ENCODE data around the gene DRAM1.

DRAM1 gene

GRCh38 chr12:101948365-101948764 lies 71.0 kb downstream of the DRAM1 start:
- Histone ChIP-seq H3K4me1 (ENCODE audit: insufficient read depth, low read length) (no peaks in the 10 kb centered on the region), H3K4me3 (ENCODE audit: low read depth in 1 of 2, low read length in 2 of 2) (no peak overlapping the region), H3K36me3 (ENCODE audit: insufficient read depth, low read length) (no peaks in the 10 kb centered on the region), H3K27ac (ENCODE audit: low read depth, low read length) (no peak overlapping the region), H3K27me3 (ENCODE audit: control insufficient read depth in 1 of 2, insufficient read depth in 2 of 2, low read length in 2 of 2) (no peaks in the 10 kb centered on the region), H3K9me3 (ENCODE audit: low read length) (no peaks in the 10 kb centered on the region), H3K9ac (ENCODE audit: low read length) (no peak overlapping the region)

DNA sequence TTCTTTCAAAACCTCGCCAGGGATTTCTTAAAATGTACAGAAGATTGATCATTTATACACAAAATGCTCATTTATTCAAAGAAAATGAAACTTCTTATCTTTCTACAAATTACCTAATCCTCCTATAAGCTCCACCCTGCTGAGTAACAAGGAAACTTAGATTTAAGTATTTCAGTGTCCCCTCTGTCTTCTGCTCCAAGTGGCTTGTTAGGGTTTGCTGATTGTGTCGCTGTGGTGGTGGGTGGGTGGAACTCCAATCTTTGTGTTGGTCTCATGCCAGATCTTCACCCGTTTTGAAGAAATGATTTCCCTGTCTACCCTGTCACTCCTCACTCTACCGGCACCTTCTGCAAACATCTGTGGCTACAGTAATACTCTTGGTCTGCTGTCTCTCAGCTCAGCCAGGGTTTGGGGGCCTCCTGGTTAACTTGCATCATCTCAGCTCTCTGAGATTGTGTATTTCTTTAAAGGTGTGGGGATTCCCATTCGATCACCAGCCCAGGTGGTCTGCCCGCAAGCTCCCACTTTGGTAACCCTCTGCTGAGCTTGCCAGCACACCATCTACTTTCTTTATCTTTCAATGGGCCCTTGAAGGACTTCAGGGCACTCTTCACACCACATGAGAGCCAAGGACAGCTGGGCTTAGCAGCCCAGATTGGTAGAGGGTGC lies 73.8 kb downstream of the DRAM1 start:
- H3K4me1 ChIP-seq (ENCODE audit: insufficient read depth, low read length), result no peaks in the 10 kb centered on the region
- no peak overlapping the region for H3K4me3 ChIP-seq (ENCODE audit: low read depth in 1 of 2, low read length in 2 of 2)
- H3K9ac ChIP-seq (ENCODE audit: low read length), result no peak overlapping the region
- H3K27ac ChIP-seq (ENCODE audit: low read depth, low read length), result no peak overlapping the region
- H3K27me3 ChIP-seq (ENCODE audit: control insufficient read depth in 1 of 2, insufficient read depth in 2 of 2, low read length in 2 of 2), result no peaks in the 10 kb centered on the region
- no peaks in the 10 kb centered on the region for H3K9me3 ChIP-seq (ENCODE audit: low read length)
- no peaks in the 10 kb centered on the region for H3K36me3 ChIP-seq (ENCODE audit: insufficient read depth, low read length)

DNA sequence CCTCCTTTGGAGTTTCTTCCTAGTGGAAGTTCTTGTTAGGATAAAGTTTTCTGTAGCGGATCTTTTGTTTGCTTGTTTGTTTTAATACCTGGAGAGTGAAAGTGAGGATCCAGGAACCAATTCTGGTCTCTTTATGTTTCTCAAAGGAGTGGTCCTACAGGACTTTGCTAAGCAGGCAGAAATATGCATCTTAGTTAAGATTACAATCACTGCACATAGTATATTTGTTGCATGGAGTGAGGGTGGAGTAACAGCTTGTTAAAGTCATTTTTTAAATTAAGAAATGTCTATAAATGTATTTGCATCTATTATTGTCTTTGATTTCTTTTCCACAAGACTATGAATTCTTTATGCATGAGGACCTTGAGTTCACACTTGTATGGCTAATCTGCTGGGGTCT lies 76.7 kb downstream of the DRAM1 start:
- no peak overlapping the region for H3K27ac ChIP-seq (ENCODE audit: low read depth, low read length)
- H3K9me3 ChIP-seq (ENCODE audit: low read length), result no peaks in the 10 kb centered on the region
- no peaks in the 10 kb centered on the region for H3K27me3 ChIP-seq (ENCODE audit: control insufficient read depth in 1 of 2, insufficient read depth in 2 of 2, low read length in 2 of 2)
- no peak overlapping the region for H3K4me3 ChIP-seq (ENCODE audit: low read depth in 1 of 2, low read length in 2 of 2)
- no peaks in the 10 kb centered on the region for H3K4me1 ChIP-seq (ENCODE audit: insufficient read depth, low read length)
- H3K9ac ChIP-seq (ENCODE audit: low read length), result no peak overlapping the region
- H3K36me3 ChIP-seq (ENCODE audit: insufficient read depth, low read length), result no peaks in the 10 kb centered on the region

- no peaks in the 10 kb centered on the region for H3K36me3 ChIP-seq (ENCODE audit: insufficient read depth, low read length)
- H3K4me3 ChIP-seq (ENCODE audit: low read depth in 1 of 2, low read length in 2 of 2), result no peak overlapping the region
- no peak overlapping the region for H3K27ac ChIP-seq (ENCODE audit: low read depth, low read length)
- no peaks in the 10 kb centered on the region for H3K27me3 ChIP-seq (ENCODE audit: control insufficient read depth in 1 of 2, insufficient read depth in 2 of 2, low read length in 2 of 2)
- no peaks in the 10 kb centered on the region for H3K9me3 ChIP-seq (ENCODE audit: low read length)
- no peak overlapping the region for H3K9ac ChIP-seq (ENCODE audit: low read length)
- no peaks in the 10 kb centered on the region for H3K4me1 ChIP-seq (ENCODE audit: insufficient read depth, low read length)
Observed at GRCh38 chr12:101954676-101955075, 77.3 kb downstream of the DRAM1 start.

GRCh38 chr12:101957252-101957959 lies 80.0 kb downstream of the DRAM1 start:
- no peak overlapping the region for H3K4me3 ChIP-seq (ENCODE audit: low read depth in 1 of 2, low read length in 2 of 2)
- no peak overlapping the region for H3K27ac ChIP-seq (ENCODE audit: low read depth, low read length)
- H3K27me3 ChIP-seq (ENCODE audit: control insufficient read depth in 1 of 2, insufficient read depth in 2 of 2, low read length in 2 of 2), result no peaks in the 10 kb centered on the region
- H3K9ac ChIP-seq (ENCODE audit: low read length), result no peak overlapping the region
- H3K9me3 ChIP-seq (ENCODE audit: low read length), result no peaks in the 10 kb centered on the region
- H3K36me3 ChIP-seq (ENCODE audit: insufficient read depth, low read length), result no peaks in the 10 kb centered on the region
- H3K4me1 ChIP-seq (ENCODE audit: insufficient read depth, low read length), result no peaks in the 10 kb centered on the region

DNA sequence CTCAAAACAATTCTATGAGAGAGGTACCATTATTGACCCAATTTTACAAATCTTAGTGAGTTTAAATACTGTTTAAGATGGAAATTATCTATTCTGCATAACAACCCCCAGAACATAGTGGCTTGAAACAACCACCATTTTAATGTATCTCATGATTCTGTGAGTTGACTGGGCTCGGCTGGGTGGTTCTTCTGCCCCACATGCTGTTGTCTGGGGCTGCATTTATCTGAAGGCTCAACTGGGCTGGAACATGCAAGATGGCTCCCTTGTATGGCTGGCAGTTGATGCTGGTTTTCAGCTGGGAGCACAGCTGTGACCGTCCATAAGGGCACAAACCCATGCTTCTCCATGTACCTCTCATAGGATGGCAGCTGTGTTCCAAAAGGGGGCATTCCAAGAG lies 82.2 kb downstream of the DRAM1 start:
- no peaks in the 10 kb centered on the region for H3K9me3 ChIP-seq (ENCODE audit: low read length)
- H3K36me3 ChIP-seq (ENCODE audit: insufficient read depth, low read length), result no peaks in the 10 kb centered on the region
- no peak overlapping the region for H3K4me3 ChIP-seq (ENCODE audit: low read depth in 1 of 2, low read length in 2 of 2)
- no peak overlapping the region for H3K27ac ChIP-seq (ENCODE audit: low read depth, low read length)
- H3K9ac ChIP-seq (ENCODE audit: low read length), result no peak overlapping the region
- H3K27me3 ChIP-seq (ENCODE audit: control insufficient read depth in 1 of 2, insufficient read depth in 2 of 2, low read length in 2 of 2), result no peaks in the 10 kb centered on the region
- H3K4me1 ChIP-seq (ENCODE audit: insufficient read depth, low read length), result no peaks in the 10 kb centered on the region

- Histone ChIP-seq H3K9ac (ENCODE audit: low read length) (no peak overlapping the region), H3K9me3 (ENCODE audit: low read length) (no peaks in the 10 kb centered on the region), H3K4me3 (ENCODE audit: low read depth in 1 of 2, low read length in 2 of 2) (no peak overlapping the region), H3K27ac (ENCODE audit: low read depth, low read length) (no peak overlapping the region), H3K36me3 (ENCODE audit: insufficient read depth, low read length) (no peaks in the 10 kb centered on the region), H3K4me1 (ENCODE audit: insufficient read depth, low read length) (no peaks in the 10 kb centered on the region), H3K27me3 (ENCODE audit: control insufficient read depth in 1 of 2, insufficient read depth in 2 of 2, low read length in 2 of 2) (no peaks in the 10 kb centered on the region)
Observed at GRCh38 chr12:101962486-101962885, 85.1 kb downstream of the DRAM1 start.

GRCh38 chr12:101963697-101964096 lies 86.3 kb downstream of the DRAM1 start:
- H3K27me3 ChIP-seq (ENCODE audit: control insufficient read depth in 1 of 2, insufficient read depth in 2 of 2, low read length in 2 of 2), result no peaks in the 10 kb centered on the region
- no peaks in the 10 kb centered on the region for H3K4me1 ChIP-seq (ENCODE audit: insufficient read depth, low read length)
- H3K9ac ChIP-seq (ENCODE audit: low read length), result no peak overlapping the region
- H3K27ac ChIP-seq (ENCODE audit: low read depth, low read length), result no peak overlapping the region
- no peaks in the 10 kb centered on the region for H3K9me3 ChIP-seq (ENCODE audit: low read length)
- H3K36me3 ChIP-seq (ENCODE audit: insufficient read depth, low read length), result no peaks in the 10 kb centered on the region
- H3K4me3 ChIP-seq (ENCODE audit: low read depth in 1 of 2, low read length in 2 of 2), result no peak overlapping the region

DNA sequence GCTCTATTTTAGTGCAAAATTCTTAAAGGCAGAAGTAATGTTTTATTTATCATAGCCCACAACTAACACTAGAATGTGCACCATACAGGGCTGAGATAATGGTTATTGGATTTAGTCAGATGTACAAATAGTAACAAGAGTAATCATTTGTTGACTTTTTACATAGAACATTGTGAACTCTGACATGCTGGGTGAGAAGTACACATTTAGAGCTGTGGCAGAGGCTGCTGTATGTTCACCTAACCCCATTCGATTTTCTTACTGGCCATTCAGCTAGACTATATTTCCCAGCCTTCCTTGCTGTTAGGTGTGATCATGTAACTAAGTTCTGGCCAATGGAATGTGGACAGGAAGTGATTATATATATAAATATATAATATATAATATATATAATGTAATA lies 89.1 kb downstream of the DRAM1 start:
- H3K27me3 ChIP-seq (ENCODE audit: control insufficient read depth in 1 of 2, insufficient read depth in 2 of 2, low read length in 2 of 2), result no peaks in the 10 kb centered on the region
- no peaks in the 10 kb centered on the region for H3K9me3 ChIP-seq (ENCODE audit: low read length)
- H3K36me3 ChIP-seq (ENCODE audit: insufficient read depth, low read length), result no peaks in the 10 kb centered on the region
- H3K4me3 ChIP-seq (ENCODE audit: low read depth in 1 of 2, low read length in 2 of 2), result no peak overlapping the region
- no peak overlapping the region for H3K9ac ChIP-seq (ENCODE audit: low read length)
- no peak overlapping the region for H3K27ac ChIP-seq (ENCODE audit: low read depth, low read length)
- H3K4me1 ChIP-seq (ENCODE audit: insufficient read depth, low read length), result no peaks in the 10 kb centered on the region

DNA sequence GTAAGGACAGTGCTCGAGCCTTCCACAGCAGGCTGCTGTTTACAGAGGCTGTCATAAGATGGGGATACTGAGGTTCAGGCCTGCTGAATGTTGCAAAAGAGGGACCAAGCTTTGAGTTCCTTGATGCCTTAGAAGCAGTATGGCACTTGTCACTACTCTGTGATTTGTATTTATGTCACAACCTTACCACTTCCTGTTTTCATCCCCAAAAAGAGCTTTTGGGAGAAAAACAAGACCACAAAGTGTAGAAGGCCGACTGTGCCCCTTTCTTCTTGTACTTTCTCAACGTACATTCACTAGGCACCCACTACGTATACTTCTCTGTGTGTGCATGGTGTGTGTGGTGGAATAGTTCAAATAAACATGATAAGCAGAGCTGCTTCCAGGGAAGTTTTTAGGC lies 90.1 kb downstream of the DRAM1 start:
- no peak overlapping the region for H3K4me3 ChIP-seq (ENCODE audit: low read depth in 1 of 2, low read length in 2 of 2)
- no peaks in the 10 kb centered on the region for H3K27me3 ChIP-seq (ENCODE audit: control insufficient read depth in 1 of 2, insufficient read depth in 2 of 2, low read length in 2 of 2)

GRCh38 chr12:101968770-101969169 lies 91.4 kb downstream of the DRAM1 start:
- Histone ChIP-seq H3K36me3 (ENCODE audit: insufficient read depth, low read length) (no peaks in the 10 kb centered on the region), H3K27ac (ENCODE audit: low read depth, low read length) (no peak overlapping the region), H3K27me3 (ENCODE audit: control insufficient read depth in 1 of 2, insufficient read depth in 2 of 2, low read length in 2 of 2) (no peaks in the 10 kb centered on the region), H3K9me3 (ENCODE audit: low read length) (no peaks in the 10 kb centered on the region), H3K9ac (ENCODE audit: low read length) (no peak overlapping the region), H3K4me1 (ENCODE audit: insufficient read depth, low read length) (no peaks in the 10 kb centered on the region), H3K4me3 (ENCODE audit: low read depth in 1 of 2, low read length in 2 of 2) (no peak overlapping the region)

More for the DNA sequence above, 90.1 kb downstream of the DRAM1 start:
- H3K27ac ChIP-seq (ENCODE audit: low read depth, low read length), result no peak overlapping the region
- no peaks in the 10 kb centered on the region for H3K4me1 ChIP-seq (ENCODE audit: insufficient read depth, low read length)
- no peaks in the 10 kb centered on the region for H3K36me3 ChIP-seq (ENCODE audit: insufficient read depth, low read length)
- H3K9me3 ChIP-seq (ENCODE audit: low read length), result no peaks in the 10 kb centered on the region
- no peak overlapping the region for H3K9ac ChIP-seq (ENCODE audit: low read length)

All from muscle layer of colon (tissue), 2 donors.